ENCODE results near the gene P2RX3.
A peak's percentile ranks its signal among the peaks of the same experiment; 100 is the strongest.

Gene P2RX3

DNA sequence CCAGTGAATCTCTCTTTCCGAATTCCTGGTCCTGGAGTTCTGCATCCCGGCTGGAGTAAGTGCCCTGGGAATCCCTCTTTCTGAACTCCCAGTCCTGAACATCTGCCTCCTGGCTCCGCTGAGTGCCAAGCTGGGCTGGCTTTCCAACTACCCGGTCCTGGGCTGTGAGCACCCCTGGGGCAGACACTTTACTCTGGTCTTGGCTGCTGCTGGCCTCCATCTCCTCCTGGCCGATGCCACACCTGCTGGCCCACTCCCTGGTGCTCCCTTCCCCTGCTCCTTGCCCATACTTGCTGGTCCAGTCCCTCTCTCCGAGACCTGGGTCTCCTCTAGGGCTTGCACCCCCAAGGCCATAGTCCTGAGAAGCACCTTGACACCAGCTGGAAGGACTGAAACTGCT lies 28.1 kb upstream of the P2RX3 start:
- no peak for DNase-seq (ENCODE audit: low spot score)

DNA sequence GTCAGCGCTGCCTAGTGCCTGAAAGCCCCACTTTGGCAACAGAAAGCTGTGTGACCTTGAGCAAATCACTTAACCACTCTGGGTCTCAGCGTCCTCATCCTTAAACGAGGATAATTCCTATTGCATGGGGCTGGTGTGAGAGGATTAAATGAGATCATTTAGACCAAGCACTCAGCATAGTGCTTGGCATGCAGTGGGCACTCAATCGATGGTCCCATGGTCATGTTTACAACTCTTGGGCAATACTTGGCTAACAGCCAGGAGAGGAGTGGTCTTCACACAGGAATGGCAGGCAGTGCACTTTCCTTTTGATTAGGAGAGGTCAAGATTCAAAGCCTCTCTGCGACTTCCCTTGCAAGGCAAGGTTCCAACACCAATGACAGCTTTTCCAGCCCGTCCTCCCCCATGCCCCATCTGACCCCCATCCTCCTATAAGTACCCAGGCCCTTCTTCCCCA lies 27.5 kb upstream of the P2RX3 start:
- DNase-seq (ENCODE audit: low spot score): no peak

GRCh38 chr11:57311109-57311936 lies 26.8 kb upstream of the P2RX3 start:
- peak; percentile 87 for DNase-seq (ENCODE audit: low spot score)

- no peak for DNase-seq (ENCODE audit: low spot score)
Measured at GRCh38 chr11:57312511-57313021, 25.6 kb upstream of the P2RX3 start.

GRCh38 chr11:57313071-57313787 lies 24.9 kb upstream of the P2RX3 start:
- DNase-seq (ENCODE audit: low spot score): no peak

GRCh38 chr11:57313788-57314135 lies 24.4 kb upstream of the P2RX3 start:
- no peak for DNase-seq (ENCODE audit: low spot score)

DNA sequence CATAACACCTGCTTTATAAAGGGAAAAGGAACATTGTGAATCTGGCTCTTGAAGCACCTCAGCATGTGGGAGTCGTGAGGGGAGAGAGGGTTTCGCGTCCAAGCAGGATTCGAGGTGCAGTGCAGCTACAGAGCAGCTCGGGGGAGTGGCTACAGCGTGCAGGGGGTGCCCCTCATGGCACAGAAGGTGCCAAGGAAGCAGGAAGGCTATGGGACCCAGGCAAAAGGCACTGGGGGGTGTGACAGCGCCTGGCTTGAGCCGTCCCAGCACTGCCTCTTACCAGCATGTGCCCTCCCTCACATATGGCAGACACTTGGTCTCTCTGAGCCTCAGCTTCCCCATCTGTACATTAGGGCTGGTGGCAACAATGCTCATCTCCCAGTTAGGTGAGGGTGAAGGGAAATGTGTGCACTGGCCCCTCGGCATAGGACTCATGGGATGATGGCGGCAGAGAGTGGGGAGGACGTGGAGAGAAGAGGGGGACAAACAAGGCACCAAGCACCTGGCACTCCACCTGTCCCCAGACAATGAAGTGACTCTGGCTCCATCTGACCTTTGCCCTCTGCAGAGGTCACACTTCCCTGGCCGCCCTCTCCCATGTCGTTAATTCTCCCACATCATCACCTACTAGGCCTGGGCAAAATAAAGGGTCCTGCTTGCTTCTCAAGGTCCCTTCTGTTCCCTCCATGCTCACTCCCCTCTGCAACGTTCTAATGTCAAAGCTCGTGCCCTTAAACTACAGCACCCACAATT lies 23.8 kb upstream of the P2RX3 start:
- DNase-seq (ENCODE audit: low spot score): no peak

GRCh38 chr11:57315491-57315890 lies 22.7 kb upstream of the P2RX3 start:
- no peak for DNase-seq (ENCODE audit: low spot score)

- DNase-seq (ENCODE audit: low spot score): no peak
Measured at GRCh38 chr11:57316017-57316416, 22.1 kb upstream of the P2RX3 start.

DNA sequence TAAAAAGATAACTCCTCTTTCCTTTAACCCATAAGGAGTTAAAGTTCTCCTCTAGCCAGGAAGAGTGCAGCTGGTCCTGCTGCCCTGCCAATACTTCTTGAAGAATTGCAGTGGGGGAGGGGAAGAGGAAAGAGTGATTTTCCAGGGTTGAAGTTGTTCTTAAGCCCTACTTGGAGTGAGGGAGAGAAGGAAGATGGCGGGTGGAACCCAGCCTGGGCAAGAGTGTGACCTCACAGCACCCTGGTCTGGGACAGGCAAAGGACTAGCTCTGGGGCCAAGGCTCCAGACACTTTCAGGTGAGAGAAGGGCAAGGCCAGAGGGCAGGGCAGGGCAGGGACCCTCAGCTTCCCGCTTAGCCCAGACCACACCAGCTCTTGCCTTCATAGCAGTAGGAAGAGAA lies 20.0 kb upstream of the P2RX3 start:
- no peak for DNase-seq (ENCODE audit: low spot score)

GRCh38 chr11:57320067-57320718 lies 18.0 kb upstream of the P2RX3 start:
- no peak for DNase-seq (ENCODE audit: low spot score)

DNA sequence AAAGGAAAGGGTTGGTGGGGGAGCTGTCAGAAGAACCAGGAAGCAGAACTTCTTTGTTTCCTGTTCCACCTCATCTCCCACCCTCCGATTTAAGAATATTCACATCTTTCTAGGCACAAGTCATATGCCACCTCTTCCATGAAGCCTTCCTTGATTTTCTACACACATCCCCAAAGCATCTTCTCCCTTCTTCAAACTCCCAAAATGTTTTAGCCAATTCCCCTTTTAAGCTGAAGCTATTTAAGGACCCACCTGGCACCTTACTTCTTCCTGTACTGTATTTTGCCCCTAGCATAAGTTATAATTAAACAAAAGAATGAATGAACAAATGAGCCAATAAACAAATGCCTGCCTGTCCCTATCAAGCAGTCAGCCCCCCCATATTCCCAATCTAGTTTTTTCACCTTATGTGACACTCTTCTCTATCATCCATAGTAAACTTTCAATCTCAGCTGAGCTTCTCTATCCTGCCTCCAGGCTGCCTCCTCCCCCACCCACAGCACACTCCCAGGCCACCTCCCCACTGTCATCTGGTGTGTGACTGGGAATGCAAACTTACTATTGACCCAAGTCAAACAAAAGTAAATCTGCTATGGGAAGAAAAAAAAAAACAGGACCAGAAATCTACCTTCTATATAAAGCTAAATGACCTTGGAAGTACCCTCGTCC lies 17.3 kb upstream of the P2RX3 start:
- no peak for DNase-seq (ENCODE audit: low spot score)

DNA sequence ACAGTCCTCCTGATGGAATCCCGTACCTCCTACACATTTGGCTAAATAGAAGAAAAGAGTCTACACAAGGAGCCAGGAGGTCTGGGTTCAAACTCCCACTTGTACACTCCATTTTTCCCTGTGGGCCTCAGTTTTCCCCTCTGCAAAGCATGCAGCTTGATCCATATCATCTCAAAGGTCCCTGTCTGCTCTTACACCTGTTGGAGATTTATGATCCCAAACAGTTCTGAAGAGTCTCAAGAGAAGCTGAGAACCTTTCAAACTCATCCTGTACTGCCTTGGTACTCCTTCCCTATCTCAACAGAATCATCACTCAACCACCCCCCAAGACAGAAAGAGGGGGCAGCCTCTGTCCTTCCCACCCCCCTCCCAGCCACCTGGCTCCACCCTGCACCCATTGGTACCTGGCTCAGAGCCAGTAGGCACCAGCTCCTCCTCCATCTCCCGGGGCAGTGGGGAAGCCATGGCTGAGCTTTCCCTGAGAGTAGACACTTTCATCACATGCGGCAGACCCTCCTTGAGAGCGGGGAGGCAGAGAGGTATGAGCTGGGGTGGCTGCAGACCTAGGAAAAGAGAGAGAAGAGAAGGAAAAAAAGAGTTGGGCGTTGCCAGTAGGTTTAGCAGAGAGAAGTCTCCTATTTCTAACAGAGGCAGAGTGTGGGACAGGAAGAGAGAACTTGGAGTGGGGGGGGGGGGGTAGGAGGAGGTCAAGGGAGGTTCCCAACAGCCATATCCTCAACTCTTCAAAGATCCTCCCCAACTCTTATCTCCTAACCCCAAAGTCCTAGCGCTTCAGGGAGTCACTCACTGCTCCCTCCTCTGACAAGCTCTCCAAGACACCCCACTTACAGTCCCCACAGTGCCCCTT lies 16.5 kb upstream of the P2RX3 start:
- DNase-seq (ENCODE audit: low spot score): no peak

- DNase-seq (ENCODE audit: low spot score): peak; percentile 87
Measured at GRCh38 chr11:57322256-57323166, 15.6 kb upstream of the P2RX3 start.

- DNase-seq (ENCODE audit: low spot score): no peak
Measured at GRCh38 chr11:57323167-57323854, 14.8 kb upstream of the P2RX3 start.

DNA sequence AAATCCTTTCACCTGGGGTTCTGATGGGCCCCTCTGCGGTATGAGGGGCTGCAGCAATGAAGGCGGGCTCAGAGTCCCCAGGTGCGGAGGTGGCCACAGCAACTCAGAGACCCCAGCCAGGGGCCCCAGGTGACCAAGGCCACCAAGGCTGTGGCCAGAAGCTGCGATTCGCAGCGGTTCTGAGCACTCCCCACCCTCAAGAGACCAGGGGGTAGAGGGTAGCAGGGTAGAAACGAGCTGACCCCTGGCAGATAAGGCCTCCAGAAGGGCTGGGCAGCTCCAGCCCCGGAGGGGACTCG lies 14.3 kb upstream of the P2RX3 start:
- no peak for DNase-seq (ENCODE audit: low spot score)

DNA sequence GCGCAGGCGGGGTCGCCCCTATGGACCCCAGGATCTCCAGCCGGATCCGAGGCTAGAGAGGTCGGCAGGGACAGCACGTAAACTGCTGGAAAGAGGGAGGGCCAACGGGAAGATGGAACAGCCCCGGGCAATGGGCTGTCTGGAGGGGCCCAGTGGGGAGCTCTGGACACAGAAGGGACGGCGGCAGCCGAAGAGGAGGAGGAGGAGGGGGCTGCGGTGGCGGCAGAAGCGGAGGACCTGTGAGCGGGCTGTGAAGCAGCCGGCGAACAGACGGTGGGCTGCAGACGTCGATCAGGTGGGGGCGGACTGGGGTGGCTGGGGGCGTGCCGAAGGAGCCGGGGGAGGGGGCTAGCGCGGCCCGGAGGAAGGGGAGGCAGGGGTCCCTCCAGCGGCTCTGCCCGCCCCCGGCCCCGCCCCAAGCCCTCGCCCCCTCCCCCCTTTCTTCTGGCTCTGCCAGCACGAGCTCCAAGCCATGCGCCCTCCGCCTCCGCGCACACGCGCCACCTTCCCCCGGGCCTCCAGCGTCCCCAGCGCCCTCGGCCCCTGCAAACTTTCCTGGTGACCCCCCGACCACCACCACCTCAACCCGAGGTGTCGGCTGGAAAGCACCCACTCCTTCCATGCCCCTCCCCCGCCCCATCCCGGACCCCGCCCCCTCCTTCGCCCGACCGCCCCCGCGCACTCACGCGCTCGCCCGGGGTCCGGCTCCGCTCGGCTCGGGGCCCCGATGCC lies 13.8 kb upstream of the P2RX3 start:
- peak; percentile 86 for DNase-seq (ENCODE audit: low spot score)

All from left forelimb (tissue), 1 donor.